SJCRH30 (cell line): ENCODE results near the gene SEMA4C. TPM values are rescaled to one million over a fixed set of nuclear protein-coding genes. Genes with fewer than 3 reads are reported as not detected.

Experiments used
- total RNA-seq: library from RNA; depleted of rRNA; stranded (reverse); fragments of >200 nt; shearing (Covaris generic); gene quantifications from 2 replicates; pipeline ENCODE4 v1.2.3, GENCODE V29; 2014; rRNA removed

SEMA4C gene
- total RNA-seq, 1 experiment from 2014 or later, result 49.4 TPM

Other genes starting within 250 kb of the SEMA4C start
- 46.1 and 50.9 TPM in 2 replicates for gene KANSL3, start 231.8 kb downstream of the SEMA4C start, total RNA-seq
- gene FER1L5, start 227.3 kb downstream of the SEMA4C start, total RNA-seq, result 0.04 TPM in 1 of 2 replicates, not detected in the other
- 29.5 and 31.9 TPM in 2 replicates for gene LMAN2L, start 130.0 kb downstream of the SEMA4C start, total RNA-seq
- gene CNNM4, start 109.2 kb downstream of the SEMA4C start, total RNA-seq, result 3.7 and 4.3 TPM in 2 replicates
- 9.1 and 9.3 TPM in 2 replicates for gene CNNM3, start 53.8 kb downstream of the SEMA4C start, total RNA-seq
- 0.58 and 1.1 TPM in 2 replicates for gene ANKRD23, start 26.1 kb downstream of the SEMA4C start, total RNA-seq
- 7.7 and 7.8 TPM in 2 replicates for gene ANKRD39, start 12.1 kb downstream of the SEMA4C start, total RNA-seq
- 1.4 and 2.0 TPM in 2 replicates for gene FAM178B, start 116.5 kb upstream of the SEMA4C start, total RNA-seq
- 4.8 and 5.9 TPM in 2 replicates for gene FAHD2B, start 224.8 kb upstream of the SEMA4C start, total RNA-seq
- gene ANKRD36, start 243.1 kb upstream of the SEMA4C start, total RNA-seq, result 15.4 and 27.1 TPM in 2 replicates